Measurements from ENCODE around the gene ERH. TPM values are rescaled to one million over a fixed set of nuclear protein-coding genes. Genes with fewer than 3 reads are reported as not detected.
A peak's percentile ranks its signal among the peaks of the same experiment; 100 is the strongest.

ERH gene
- total RNA-seq, 6 experiments from 2014 or later = 46.0 to 71.7 (median 68.5) TPM

GRCh38 chr14:69400154-69400553, 2.1 kb upstream of the ERH start:
- no peak for ATAC-seq
- no peak for TF ChIP-seq POLR2A (IDR thresholded peaks at IDR 0.05)
- TF ChIP-seq CTCF (IDR thresholded peaks at IDR 0.05) = no peak
- intact Hi-C loops (cut with DNase I) = no loop called here
- no peak for DNase-seq
- H3K27ac ChIP-seq = no peak overlapping the region
- peak overlapping the region in 1 of 3 donors; percentile 98 for H3K4me3 ChIP-seq
- no peaks in the 10 kb centered on the region for H3K9me3 ChIP-seq
- H3K4me1 ChIP-seq = peaks cover 0 to 38% (median 11%) of the 10 kb centered on the region in 4 donors
- H3K36me3 ChIP-seq = peaks cover under 1 to 12% (median 3%) of the 10 kb centered on the region in 4 donors
- H3K27me3 ChIP-seq = no peaks in the 10 kb centered on the region
- 88% methylated on average over 6 of the region's 6 CpGs for WGBS (ENCODE audit: insufficient coverage, low coverage, low lambda C conversion rate, missing lambda C conversion rate)

- no peak for ATAC-seq
- intact Hi-C loops (cut with DNase I) = no loop called here
Measured at GRCh38 chr14:69399750-69400149, 1.7 kb upstream of the ERH start.

GRCh38 chr14:69398818-69399210, 715 bp upstream of the ERH start:
- peak overlapping the region; percentile 77 to 98 (median 90) for H3K4me3 ChIP-seq
- H3K27me3 ChIP-seq = no peaks in the 10 kb centered on the region
- no peaks in the 10 kb centered on the region for H3K9me3 ChIP-seq
- ATAC-seq = no peak
- DNase-seq = no peak
- intact Hi-C loops (cut with DNase I) = no loop called here
- H3K36me3 ChIP-seq = peaks cover 4 to 25% (median 11%) of the 10 kb centered on the region in 4 donors
- peak overlapping the region; percentile 74 to 84 (median 79) for H3K27ac ChIP-seq
- WGBS (ENCODE audit: insufficient coverage, low coverage, low lambda C conversion rate, missing lambda C conversion rate) = 0% methylated on average over 3 of the region's 18 CpGs
- TF ChIP-seq CTCF (IDR thresholded peaks at IDR 0.05) (no peak), POLR2A (IDR thresholded peaks at IDR 0.05) (no peak)
- H3K4me1 ChIP-seq = peaks cover 0 to 38% (median 11%) of the 10 kb centered on the region in 4 donors

More at GRCh38 chr14:69399750-69400149, 1.7 kb upstream of the ERH start:
- H3K36me3 ChIP-seq = peaks cover 4 to 16% (median 7%) of the 10 kb centered on the region in 4 donors
- H3K4me3 ChIP-seq = peak overlapping the region in 2 of 3 donors; percentile 77 to 98
- WGBS (ENCODE audit: insufficient coverage, low coverage, low lambda C conversion rate, missing lambda C conversion rate) = 90% methylated on average over 5 of the region's 8 CpGs
- peaks cover 0 to 38% (median 11%) of the 10 kb centered on the region in 4 donors for H3K4me1 ChIP-seq
- H3K9me3 ChIP-seq = no peaks in the 10 kb centered on the region
- H3K27ac ChIP-seq = no peak overlapping the region
- DNase-seq = no peak
- TF ChIP-seq POLR2A (IDR thresholded peaks at IDR 0.05) = no peak
- TF ChIP-seq CTCF (IDR thresholded peaks at IDR 0.05) = no peak
- no peaks in the 10 kb centered on the region for H3K27me3 ChIP-seq

GRCh38 chr14:69395929-69396328, 2.2 kb downstream of the ERH start:
- no peak overlapping the region for H3K4me3 ChIP-seq
- H3K36me3 ChIP-seq = peaks cover 4 to 42% (median 14%) of the 10 kb centered on the region in 4 donors
- intact Hi-C loops (cut with DNase I) = no loop called here

More at GRCh38 chr14:69395929-69396328, 2.2 kb downstream of the ERH start:
- no peak for TF ChIP-seq CTCF (IDR thresholded peaks at IDR 0.05)
- no peak for TF ChIP-seq POLR2A (IDR thresholded peaks at IDR 0.05)
- Histone ChIP-seq H3K27ac (no peak overlapping the region), H3K9me3 (no peaks in the 10 kb centered on the region), H3K4me1 (peaks cover 0 to 29% (median 11%) of the 10 kb centered on the region in 4 donors), H3K27me3 (no peaks in the 10 kb centered on the region)
- 85% methylated on average over 4 of the region's 4 CpGs for WGBS (ENCODE audit: insufficient coverage, low coverage, low lambda C conversion rate, missing lambda C conversion rate)
- DNase-seq (no peak), ATAC-seq (no peak)
